HG02678 (cell line): ENCODE measurements around the gene SYT9.
"Not testable (repeated sequence)": the region's sequence is repeated elsewhere in the genome, so short reads cannot be mapped to it uniquely, and the experiment has no call there.

Experiments
- ATAC-seq: cut with Tn5 transposase; IDR thresholded peaks from one replicate; pipeline ENCODE4 v1.9.1; 2021; ENCODE audit warnings: mild to moderate bottlenecking, moderate library complexity; ENCODE audit not compliant: unreplicated experiment

Gene SYT9

DNA sequence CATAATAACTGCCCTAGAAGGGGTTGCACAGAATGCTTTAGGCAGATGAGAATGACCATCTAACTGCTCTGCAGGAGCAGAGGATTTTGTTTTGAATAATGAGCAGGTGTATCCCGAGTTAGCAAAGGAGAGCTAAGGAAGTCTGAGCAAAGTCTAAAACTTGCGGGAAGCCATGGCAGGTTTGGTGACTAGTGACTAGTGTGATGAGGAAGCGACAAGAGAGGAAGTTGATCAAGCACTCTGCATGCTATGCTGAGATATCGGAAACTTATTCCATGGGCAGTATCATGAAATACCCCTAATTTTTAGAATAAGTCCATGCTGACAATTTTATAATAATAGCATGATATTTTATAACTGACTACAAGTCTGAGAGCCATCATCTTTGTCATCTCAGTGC lies 246.5 kb downstream of the SYT9 start:
- no peak for ATAC-seq

DNA sequence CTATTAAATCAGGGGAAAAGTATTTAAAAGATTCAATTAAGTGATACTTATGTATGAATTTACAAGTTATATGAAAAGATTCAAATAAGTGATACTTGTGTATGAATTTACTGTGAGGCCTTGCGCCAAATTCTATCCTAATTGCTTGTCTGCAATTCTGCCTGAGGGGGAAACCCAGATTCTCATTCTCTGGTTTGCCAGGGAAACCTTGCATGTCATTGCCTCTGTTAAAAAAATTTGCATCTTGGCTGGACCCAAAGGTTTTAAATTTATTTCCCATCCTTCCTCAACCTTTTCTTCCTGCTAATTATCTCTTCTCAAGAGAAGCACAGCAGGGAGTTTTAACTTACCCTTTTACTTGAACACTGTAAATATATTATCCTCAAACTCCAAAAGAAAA lies 247.4 kb downstream of the SYT9 start:
- no peak for ATAC-seq

DNA sequence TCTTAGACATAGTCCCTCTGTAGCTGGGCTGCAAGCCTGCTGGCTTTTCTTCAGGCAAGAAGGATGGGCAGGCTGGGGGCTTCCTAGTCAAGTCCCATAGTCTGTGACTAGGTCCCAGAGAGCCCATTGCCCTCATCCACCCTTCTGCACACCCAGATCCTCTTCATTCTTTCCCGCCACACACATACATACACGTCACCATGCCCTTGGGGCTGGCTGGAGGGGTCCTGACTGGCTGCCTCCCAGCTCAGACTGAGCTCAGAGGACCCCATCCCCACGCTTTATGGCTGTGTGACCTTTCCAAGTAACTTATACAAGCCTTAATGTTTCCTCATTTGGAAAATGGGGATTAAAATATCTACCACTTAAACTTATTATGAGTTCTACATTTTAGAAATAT lies 248.5 kb downstream of the SYT9 start:
- ATAC-seq, result no peak

DNA sequence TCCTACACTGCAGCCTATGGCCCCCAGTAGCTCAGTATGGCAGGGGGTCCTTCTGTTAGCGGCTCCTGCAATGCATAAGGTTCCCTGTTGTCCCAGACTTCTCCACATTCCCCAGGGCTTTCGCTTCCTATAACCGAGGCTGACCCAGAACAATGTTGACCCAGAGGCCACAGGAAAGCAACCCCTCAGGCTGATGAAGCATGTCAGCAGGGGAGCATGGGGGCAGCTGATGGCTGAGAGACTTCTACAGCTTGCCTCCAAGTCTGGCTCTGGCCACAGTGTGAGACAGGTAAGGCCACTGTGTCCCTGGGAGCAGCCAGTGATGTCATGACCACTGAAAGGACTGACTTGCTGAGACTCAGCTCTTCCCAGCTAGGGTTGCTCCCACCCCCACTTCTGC lies 249.5 kb downstream of the SYT9 start:
- no peak for ATAC-seq

DNA sequence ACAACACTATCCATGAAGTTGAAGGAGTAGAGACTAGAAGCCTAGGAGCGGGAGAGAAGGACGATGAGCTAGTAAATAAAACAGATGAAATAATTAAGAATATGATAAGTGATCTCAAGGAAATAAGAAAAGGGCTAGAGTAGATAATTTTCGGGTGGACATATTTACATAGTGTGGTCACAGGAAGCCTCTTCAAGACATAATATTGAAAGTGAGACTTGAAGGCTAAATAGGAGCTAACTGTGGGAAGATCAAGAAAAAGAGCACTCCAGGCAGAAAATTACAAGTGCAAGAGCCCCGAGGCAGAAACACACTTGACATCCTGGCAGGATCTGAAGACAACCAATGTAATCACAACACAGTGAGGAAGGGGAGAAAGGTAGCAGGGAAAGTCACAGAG lies 250.2 kb downstream of the SYT9 start:
- ATAC-seq, result peak; percentile 63

DNA sequence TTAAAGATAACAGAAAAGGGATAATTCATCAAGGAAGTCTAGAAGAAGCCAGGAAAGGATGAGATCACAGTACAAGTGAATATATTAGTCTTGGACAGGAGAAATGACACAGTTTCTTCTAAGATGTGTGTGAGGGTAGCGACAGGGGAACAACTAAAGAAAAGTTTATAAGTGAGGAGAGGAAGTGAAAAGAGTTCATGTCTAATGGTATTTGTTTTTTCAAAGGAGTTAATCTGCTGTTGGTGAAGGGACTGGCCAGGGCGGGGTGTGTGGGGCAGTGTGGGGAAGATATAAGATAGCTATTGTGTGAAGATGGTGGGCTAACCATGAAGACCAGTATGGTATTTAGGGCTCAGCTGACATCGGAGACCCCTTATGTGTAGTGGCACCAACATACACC lies 254.5 kb downstream of the SYT9 start:
- no peak for ATAC-seq

DNA sequence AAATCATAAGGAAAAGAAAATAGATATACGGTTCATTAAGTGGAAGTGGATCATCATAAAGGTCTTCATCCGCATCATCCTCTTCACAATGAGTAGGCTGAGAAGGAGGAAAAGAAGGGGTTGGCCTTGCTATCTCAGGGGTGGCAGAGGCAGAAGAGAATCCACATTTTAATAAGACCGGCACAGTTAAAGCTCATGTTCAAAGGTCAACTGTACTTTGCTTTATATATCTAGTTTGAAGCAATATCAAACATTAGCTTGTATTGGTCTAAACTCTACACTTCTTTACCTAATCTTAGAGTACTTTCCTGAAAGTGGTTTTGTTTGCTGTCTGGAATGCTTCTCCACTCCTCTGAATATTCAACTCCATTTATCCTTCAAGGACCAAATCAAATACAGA lies 256.4 kb downstream of the SYT9 start:
- no peak for ATAC-seq

DNA sequence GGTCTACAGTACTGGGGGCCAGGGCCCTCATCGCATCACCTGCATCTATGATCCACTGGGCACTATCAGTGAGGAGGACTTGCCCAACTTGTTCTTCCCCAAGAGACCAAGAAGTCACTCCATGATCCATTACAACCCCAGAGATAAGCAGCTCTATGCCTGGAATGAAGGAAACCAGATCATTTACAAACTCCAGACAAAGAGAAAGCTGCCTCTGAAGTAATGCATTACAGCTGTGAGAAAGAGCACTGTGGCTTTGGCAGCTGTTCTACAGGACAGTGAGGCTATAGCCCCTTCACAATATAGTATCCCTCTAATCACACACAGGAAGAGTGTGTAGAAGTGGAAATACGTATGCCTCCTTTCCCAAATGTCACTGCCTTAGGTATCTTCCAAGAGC lies 258.3 kb downstream of the SYT9 start:
- ATAC-seq, result no peak

DNA sequence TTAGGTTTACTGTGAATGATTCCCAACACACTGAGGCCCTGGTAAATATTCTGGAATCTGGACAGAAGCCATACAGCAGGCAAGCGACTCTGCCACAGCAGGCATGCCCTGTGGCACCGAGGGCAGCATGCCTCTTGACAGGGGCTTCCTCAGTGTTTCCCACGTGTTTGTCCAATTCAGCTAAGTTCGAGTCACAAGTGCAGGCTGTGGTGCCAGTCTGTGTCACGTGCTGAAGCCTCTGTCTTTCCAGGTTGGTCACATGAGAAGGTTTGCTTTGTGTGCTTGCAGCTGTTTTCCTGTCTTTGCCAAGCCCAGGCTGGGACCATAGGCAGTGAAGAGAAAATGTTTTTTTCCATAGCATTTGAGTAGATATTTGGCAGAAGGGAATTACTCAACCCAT lies 259.7 kb downstream of the SYT9 start:
- no peak for ATAC-seq

DNA sequence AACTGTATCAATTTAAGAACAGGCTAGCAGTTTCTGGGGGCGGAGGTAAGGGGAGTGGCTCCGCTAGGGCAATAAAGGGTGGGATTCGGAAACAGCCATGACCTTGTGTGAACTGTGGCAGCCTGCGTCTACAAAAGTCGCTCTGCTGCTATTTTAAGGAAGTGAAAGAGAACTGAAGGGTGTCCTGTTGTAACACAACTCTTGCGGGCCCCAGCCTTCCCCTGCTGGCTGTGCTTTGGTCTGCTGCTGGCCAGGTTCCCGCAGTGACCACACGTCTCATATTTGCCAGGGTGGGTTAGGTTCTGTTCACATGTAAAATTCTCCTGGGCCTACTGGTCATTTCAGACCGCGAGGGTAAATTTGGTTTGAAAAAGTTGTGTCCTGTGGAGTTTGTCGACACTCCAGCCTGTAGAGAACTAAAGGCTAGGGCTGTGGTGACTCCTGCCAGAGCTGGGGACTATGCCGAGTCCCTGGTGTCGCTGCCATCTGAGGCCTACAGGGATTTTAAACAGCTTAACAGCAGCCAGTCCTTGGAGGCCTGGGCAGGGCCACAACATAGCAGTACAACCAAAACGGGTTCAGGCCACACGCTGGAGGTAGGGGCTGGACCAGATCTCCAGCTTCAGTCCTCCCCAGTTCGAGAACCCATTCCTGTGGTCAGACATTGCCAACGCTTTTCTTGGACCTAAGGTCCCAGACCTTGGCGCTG lies 261.0 kb downstream of the SYT9 start:
- ATAC-seq, result peak; percentile 58

DNA sequence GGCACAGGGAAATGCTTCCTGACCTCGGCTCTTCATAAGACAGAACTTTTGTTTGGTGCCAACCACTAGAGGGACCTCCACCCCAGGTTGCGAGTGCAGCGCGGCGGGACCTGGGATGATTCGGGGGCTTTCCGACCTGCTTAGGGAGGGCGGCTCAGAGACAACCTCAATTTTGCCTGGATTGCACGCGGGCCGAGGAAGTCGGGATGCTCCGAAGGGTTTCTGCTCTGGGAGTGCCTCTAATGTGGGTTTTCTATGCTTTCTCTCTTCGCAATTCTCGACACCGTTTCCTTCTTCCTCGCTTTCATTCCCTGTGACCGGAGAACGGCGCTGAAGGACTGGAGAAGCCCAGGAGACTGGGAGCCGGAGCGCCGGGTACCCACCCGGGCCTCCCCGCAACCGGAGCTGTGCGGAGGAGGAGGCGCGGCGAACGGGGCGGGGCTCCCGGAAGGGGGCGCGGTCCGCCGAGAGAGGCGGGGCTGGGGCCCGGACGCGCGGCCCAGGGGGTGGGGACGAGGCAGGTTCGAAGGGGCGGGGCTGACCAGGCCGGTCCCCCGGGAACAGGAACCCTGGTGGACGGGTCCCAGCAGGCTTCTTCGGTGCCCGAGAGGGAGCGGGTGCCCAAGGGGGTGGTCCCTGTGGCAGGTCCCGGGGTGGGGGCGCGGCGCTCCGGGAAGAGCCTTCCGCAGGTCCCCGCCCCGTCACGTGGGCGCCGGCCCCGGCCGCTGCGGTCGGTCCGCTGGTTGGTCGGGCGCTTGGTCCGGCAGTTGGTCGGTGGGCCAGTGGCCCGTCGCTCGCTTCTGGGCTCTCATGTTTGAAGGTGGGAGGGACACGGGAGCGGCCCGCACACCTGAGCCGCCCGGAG lies 261.8 kb downstream of the SYT9 start, which contains the start of gene PPFIBP2:
Gene PPFIBP2, plus strand, starts transcription at position 766 of the 865 bp plus-strand sequence. CDS start 35,477 bp downstream, outside the sequence.
- peak; percentile 74 for ATAC-seq

DNA sequence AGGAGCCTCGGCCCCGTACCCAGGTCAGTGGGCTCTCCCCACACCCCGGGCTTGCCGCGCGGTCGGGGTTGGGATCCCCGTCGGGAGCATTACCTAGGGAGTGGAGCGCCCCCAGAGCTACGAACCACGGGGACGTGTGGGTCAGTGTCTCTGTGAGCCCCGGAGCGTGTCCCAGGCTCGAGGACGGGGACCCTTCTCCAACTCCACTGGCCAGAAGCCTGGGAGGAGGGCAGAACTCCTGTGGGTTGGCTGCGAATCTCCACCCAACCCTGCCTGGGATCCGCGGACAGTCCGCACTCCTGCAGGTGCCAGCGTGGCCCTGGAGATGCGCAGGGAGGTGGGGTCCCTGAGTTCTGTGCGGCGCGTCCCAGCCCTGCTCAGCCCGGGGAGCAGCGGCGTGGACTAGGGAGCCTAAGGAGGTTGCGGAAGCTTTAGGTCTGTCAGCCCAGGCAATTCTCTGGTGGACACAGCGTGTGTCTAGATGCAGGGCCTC lies 262.4 kb downstream of the SYT9 start:
- peak; percentile 8 for ATAC-seq

DNA sequence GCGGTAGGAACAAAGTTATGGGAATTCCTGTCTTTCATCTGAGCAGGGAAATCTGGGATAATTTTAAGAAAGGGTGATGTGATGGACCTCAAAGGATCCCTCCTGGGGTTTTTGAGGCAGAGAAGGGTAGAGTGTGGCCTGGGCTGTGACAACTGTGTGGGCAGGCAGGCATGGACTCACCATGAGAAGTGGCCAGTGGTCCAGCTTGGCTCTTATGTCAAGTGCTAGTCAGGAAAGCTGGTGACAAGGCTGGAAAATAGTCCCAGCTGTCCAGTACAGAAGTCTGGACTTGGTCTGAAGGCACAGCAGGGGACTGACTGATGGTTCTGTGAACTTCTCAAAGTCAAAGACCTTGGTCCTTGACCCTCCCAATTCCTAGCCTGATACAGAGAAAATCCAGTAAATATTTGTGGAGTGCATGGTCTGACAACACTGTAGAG lies 263.8 kb downstream of the SYT9 start:
- no peak for ATAC-seq

DNA sequence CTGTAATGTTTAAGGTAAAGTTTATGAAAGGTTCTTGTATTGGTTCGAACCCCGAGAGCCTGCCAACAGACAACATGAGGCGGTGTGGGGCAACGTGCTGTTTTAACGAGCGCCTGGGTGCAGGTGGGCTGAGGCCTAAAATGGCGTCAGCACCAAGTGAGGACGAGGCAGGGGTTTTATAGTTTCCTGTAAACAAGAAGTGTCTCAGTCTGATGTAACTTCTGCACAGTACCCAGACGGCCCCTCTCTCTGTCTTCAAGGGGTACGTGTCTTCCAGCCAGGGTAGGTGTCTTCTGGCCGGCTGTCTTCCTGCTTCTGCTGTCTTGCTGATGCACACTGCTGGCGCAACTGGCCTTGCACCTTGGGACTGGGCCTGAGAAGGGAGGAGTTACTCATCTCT lies 264.8 kb downstream of the SYT9 start:
- ATAC-seq, result no peak

DNA sequence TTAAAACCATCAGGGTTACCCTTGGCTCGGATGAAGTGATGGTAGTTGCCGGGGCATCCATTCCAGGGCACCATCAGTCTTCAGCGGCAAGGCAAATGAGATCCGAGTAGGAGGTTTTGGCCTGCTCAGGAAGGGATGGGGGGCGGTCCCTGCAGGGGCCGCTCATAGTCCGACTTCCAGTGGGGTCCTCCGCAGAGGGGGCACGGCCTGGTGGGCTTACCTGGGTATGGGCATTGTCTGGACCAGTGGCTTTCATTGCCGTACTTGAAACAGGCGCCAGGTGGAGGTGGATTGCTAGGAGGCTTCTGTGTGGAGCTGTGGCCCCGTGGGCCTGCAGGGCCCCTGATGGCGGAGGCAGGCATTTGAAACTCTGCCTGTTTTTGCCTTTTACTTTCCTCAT lies 266.0 kb downstream of the SYT9 start:
- ATAC-seq, result not testable (repeated sequence)
